Keratinocyte (primary cell): Measurements from ENCODE around the gene TOX2.

Experiments
- CTCF ChIP-seq, 3 experiments: IDR thresholded peaks in 1 of 3; conservative IDR thresholded peaks in 1 of 3; optimal IDR thresholded peaks in 1 of 3; 2 replicates in 2 of 3; 3 replicates in 1 of 3; pipeline versions ENCODE3 to v1.5.1; 2011; ENCODE audit warnings: low read length in 3 of 3, mild to moderate bottlenecking in 3 of 3, moderate library complexity in 2 of 3, control low read depth in 1 of 3, inconsistent platforms in 1 of 3; ENCODE audit not compliant: insufficient read depth in 2 of 3; ENCODE audit errors: extremely low read depth in 1 of 3
- EZH2 ChIP-seq: IDR thresholded peaks from one replicate; pipeline ENCODE4 v1.6.1; 2012; ENCODE audit warnings: inconsistent platforms, mild to moderate bottlenecking, low read length, moderate library complexity

GRCh38 chr20:44067650-44068081 is 153.0 kb downstream of the TOX2 start:
- TF ChIP-seq CTCF (optimal IDR thresholded peaks at IDR 0.05 in 1 of 3, IDR thresholded peaks at IDR 0.05 in 1 of 3, conservative IDR thresholded peaks at IDR 0.05 in 1 of 3; ENCODE audit: extremely low read depth in 1 of 3, insufficient read depth in 2 of 3, low read length in 3 of 3) (no peak), EZH2 (no peak)
